GM19099 (cell line): ENCODE measurements around the gene ICE2.

Source experiments
- POLR2A ChIP-seq: IDR thresholded peaks from 3 replicates; pipeline ENCODE4 v1.6.1; 2011; ENCODE audit warnings: low read depth; ENCODE audit not compliant: insufficient read length; ENCODE audit errors: extremely low read depth

The ICE2 gene

DNA sequence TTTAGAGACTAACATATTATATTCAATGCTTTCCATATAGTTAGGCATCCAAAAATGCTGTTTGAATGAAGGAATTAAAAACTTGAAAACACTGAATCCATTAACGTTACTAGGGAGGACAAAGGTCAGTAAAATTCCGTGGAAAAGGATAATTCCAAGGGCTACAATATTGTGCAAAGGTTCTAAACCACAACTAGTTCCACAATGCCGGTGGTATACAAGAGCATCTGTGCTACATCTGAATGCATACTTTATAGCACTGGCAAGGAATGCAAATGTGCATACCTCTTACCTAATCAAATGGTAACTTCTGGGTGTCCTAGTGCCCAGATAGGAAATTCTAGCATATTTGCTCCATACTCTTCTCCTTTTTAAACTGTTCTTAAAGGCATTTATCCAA is 2.2 kb downstream of the ICE2 start:
- TF ChIP-seq POLR2A: no peak

DNA sequence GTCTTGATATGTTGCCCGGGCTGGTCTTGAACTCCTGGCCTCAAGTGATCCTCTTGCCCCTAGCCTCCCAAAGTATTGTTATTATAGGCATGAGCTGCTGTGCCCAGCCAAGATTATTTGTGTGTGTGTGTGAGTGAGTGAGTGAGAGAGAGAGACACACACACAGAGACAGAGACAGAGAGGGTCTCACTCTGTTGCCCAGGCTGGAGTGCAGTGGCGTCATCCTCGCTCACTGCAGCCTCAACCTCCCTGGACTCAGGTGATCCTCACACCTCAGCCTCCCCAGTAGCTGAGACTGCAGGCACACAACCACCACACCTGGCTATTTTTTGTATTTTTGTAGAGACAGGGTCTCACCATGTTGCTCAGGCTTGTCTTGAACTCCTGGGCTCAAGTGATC is 5.8 kb downstream of the ICE2 start:
- TF ChIP-seq POLR2A: no peak

DNA sequence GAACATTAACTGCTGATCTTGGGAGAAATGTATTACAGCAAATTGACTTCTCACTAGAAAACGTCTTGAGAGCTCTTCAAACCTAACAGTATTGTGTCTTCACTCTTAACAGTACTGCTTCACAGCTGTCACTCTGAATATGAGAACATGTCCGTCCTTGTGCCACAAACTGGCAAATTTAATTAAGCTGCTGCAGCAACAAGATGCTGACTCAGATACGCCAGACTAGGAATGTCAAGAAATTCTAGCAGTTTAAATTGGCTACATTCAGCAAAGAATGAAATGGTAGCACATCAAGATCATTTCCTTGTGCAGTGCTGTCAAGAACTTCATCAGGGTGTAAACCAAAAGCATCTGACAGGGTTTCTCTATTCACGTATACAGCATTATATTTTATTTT is 7.6 kb downstream of the ICE2 start:
- no peak for TF ChIP-seq POLR2A

DNA sequence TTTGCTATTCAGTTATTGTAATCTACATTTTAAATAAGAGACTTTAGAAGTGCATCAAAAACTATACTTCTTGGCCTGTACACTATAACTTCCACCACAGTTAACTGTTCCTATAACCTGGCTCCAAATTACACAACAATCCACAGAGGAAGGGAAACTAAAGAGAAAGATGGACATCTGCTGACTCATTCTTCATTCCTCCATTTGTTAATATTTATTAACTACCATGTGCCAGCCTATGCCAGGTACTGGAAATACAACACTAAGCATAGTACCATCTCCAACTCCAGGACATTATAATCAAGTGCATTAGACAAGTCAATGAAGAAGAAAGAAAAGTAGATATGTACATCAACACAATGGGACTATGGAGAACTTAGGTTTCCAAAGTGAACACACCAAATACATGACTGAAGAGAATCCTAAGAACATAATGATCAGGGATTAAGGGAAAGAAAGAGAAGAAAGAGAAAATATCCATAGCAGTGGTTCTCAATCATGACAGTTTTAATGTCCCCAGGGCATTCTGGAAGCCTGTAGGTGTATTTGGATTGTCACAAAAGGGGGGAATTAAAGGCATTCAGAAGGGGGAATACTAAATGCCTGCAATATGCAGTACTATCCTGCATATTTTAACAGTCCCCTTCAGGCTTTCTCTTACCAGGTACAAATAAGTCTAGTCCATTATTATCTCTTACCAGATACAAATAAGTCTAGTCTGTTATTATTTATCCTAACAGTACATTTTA is 8.9 kb downstream of the ICE2 start:
- TF ChIP-seq POLR2A: no peak

DNA sequence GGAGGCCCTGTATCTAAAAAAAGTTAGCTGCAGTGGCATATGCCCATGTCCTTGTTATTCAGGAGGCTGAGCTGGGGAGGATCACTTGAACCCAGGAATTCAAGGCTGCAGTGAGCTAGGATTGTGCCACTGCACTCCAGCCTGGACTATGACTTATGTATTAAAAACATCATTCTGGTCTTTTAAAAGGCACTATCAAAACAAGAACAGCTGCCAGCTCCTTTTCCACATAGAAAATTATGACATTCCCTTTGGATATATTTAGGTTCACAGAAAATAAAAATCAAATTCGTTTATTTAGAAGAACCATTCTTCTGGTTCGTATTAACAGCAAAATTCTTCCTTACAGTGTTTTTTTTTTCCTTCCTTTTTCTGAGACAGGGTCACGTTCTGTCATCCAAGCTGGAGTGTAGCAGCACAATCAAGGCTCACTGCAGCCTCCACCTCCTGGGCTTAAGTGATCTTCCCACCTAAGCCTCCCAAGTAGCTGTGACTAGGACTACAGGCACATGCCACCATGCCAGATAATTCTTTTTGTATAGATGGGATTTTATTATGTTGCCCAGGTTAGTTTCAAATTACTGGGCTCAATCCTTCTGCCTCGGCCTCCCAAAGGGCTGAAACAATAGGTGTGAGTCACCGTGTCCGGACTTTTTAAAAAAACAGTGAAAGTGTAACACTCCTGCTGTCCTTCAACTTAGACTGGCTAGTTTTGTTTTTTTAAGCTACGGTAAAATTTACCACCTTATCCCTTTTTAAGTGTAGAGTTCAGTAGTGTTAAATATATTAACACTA is 13.9 kb downstream of the ICE2 start:
- TF ChIP-seq POLR2A: no peak

DNA sequence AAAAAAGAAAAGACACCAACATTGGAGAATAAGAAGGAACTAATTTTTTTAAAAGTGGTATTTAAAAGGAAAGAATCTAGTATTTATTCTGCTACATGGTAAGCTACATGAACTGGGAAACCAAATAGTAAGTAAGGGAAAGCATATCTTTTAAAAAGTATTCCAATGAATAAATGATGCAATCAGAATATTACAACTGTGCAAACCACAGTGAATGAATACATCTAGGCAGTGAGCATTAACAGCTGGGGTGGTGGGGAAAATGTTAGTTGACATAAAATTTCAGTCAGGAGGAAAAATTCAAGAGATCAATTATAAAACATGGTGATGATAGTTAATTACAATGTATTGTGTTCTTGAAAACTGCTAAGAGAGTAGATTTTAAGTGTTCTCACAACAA is 16.9 kb downstream of the ICE2 start:
- no peak for TF ChIP-seq POLR2A

DNA sequence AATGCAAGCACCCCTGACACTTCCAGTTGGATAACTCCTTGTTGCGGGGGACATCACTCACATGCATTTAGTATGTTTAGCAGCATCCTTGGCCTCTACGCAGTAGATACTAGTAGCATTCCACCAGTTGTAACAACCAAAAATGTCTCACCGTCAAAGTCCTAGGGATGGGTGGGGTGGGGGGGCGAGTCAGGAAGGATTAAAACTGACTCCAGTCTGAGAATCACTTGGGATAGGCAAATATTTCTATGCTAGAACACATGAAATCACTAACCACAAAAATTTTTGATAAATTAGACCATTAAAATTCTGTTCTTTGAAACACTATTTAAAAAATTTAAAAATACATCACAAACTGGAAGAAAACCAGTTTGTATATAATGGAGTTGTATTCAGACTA is 18.0 kb downstream of the ICE2 start:
- no peak for TF ChIP-seq POLR2A

DNA sequence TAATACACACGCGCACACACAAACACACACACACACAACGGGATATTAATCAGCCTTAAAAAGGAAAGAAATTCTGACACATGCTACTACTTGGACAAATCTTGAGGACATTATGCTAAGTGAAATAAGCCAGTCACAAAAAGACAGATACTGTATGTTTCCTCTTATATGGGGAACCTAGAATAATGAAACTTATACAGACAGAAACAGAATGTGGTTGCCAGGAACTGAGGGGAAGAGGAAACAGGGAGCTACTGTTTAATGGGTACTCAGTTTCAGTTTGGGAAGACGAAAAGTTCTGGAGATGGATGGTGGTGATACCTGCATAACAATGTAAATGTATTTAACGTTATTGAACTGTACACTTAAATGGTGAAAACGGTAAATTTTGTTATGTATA is 20.2 kb downstream of the ICE2 start:
- no peak for TF ChIP-seq POLR2A

DNA sequence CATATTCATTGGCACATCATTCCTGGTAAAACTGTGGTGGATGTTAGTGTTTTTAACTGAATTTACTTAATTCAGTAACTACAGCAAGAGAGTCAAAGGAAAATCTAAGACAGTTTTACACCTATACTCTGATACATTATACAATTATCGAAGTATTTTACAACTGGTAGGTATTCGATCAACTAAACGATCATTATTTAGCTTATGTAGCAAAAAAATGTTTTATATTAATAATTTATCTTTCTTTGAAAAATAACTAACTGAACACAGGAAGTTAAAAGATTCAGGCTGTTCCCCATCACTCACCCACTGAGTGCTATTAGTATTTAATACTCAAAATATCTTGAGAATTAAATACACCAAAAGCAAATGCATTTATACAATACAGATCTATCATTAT is 21.0 kb downstream of the ICE2 start:
- no peak for TF ChIP-seq POLR2A

DNA sequence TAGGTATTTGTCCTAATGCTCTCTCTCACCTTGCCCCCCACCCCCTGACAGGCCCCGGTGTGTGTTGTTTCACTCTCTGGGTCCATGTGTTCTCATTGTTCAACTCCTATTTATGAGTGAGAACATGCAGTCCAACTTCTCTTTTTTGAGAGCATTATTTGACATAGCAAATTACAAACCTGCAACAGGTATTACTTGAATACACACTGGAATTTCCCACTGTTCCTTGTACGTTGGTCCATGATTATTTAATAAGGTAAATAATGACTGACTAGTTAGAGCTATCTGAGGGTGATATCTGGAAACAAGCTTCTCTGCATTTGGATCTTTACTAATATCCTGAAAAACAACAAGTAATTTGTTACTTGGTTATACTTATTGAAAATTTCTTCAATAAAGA is 24.1 kb downstream of the ICE2 start:
- TF ChIP-seq POLR2A: no peak

DNA sequence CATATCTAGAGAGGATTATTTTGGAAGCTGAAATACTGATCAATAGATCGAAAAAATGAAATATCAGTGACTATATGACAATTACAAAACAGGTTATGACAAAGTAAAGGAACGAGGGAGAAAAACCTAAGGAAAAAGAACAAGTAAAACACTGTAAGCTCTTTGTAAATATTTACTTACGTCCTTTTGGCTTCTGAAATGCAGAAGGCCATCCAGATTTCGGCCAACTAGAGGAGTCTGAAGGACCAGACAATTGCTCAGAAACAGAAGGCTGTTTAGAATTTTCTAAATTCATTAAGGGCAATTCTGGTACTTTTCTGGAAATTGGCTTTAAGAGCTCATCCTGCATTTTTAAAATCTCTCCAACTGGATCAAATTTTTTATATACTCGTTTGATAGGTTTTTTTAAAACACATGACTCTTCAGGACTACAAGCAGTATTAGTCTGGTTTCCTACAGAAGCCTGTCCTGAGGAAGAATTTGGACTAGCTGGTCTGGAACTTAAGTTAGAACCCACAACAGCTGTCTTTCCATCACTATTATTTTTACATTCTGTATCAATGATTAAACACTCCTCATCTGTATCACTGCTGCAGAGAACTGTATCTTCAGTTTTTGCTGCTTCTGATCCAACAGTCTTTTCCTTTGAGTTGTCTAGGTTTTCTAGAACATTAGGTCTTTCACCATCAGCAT is 30.1 kb downstream of the ICE2 start:
- TF ChIP-seq POLR2A: no peak

DNA sequence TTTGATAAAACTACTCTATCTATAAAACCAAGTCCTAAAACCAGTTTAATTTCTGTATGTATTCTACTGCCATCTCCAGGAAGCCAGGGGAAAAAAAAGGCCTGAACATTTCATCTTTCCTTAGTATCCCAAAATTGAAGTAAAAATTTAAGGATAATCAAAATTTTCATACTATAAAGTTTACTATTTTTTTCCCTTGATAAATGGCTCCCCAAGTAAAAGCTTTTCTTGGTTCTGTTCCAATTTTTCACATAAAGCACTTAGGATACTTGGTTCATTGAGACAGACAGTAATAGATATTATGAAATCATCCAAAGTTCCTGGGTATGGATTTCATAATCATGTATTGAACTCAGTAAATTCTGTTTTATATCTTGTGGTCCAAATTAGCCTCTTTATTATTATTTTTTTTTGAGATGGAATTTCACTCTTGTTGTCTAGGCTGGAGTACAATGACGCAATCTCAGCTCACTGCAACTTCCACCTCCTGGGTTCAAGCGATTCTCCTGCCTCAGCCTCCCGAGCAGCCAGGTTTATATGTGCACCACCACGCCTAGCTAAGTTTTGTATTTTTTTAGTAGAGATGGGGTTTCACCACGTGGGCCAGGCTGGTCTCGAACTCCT is 34.5 kb downstream of the ICE2 start:
- TF ChIP-seq POLR2A: no peak

DNA sequence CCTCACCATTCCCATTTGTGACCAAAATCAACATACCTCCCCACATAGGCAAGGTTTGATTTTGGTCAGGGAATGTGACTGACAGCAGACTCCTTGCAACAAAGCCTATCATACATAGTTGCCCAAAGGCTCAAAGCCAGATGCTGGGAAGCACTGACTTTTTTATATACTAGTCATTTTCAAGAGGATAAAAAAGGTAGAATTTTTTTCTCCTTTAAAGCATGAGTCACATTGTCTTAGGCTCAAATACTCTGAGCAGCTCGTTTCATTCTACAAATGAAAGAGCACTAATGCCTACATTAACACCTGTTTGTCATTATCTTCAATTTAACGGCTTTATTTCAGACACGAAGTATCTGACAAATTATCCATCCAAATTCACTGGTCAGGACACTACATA is 36.2 kb downstream of the ICE2 start:
- TF ChIP-seq POLR2A: no peak

DNA sequence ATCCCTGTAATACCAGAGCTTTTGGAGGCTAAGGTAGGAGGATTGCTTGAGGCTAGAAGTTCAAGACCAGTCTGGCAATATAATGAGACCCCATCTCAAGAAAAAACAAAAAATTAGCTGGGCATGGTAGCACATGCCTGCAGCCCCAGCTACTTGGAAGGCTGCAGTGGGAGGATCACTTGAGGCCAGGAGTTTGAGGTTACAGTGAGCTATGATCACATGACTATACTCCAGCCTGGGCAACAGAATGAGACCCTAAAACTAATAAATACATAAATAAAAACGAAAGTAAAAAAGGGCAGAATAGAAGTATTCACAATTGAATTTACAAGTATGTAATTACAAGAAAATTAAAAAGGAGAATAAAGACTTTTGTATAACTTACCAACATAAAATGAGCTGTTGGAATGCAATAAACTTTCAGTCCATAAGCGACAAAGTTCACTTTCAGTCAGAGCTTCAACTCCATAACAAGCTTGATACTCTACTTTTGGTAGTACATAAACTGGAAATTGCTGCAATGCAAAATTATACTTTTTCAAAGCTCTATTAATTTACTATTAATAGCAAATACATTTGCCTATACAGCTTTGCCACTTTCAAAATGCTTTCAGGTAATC is 36.8 kb downstream of the ICE2 start:
- no peak for TF ChIP-seq POLR2A

DNA sequence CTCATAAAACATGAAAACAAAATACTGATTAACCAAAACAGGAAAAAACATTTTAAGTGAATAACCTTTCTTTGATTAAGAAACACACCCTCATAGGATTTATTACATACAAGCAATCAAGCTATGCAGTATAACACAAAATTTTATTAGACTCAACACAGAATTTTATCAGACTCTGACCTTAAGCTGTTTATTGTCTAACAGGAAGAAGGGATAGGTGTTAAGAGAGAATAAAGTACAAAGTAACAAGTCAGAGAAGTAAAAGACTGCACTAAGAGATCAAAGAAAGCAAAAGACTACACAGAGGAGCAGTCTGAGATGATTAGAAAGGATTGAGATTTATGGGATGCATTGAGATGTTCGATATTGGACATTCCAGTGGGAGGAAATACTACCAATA is 37.6 kb downstream of the ICE2 start:
- no peak for TF ChIP-seq POLR2A
